ENCODE data around the gene PCDH15.

The PCDH15 gene

GRCh38 chr10:54066646-54067045 lies 734.4 kb downstream of the PCDH15 start:
- H3K9me3 ChIP-seq (ENCODE audit: insufficient read depth, low read length) = no peaks in the 10 kb centered on the region
- no peaks in the 10 kb centered on the region for H3K27me3 ChIP-seq (ENCODE audit: insufficient read depth, insufficient read length)
- no peaks in the 10 kb centered on the region for H3K4me1 ChIP-seq (ENCODE audit: insufficient read depth, insufficient read length)
- no peak overlapping the region for H3K9ac ChIP-seq (ENCODE audit: insufficient read length, low read depth)
- no peaks in the 10 kb centered on the region for H3K36me3 ChIP-seq (ENCODE audit: insufficient read depth, insufficient read length, low read length)
- TF ChIP-seq SUZ12 (IDR thresholded peaks at IDR 0.05; ENCODE audit: extremely low read depth, insufficient read depth, insufficient read length) (no peak), ZNF274 (IDR thresholded peaks at IDR 0.05; ENCODE audit: low read depth, low read length) (no peak), YY1 (IDR thresholded peaks at IDR 0.05; ENCODE audit: insufficient read depth, insufficient read length) (no peak)
- no peak overlapping the region for H3K4me3 ChIP-seq (ENCODE audit: insufficient read length, low read depth)
- DNase-seq (ENCODE audit: low read depth, low spot score) = no peak

GRCh38 chr10:54065106-54065505 lies 735.9 kb downstream of the PCDH15 start:
- TF ChIP-seq ZNF274 (IDR thresholded peaks at IDR 0.05; ENCODE audit: low read depth, low read length) (no peak), YY1 (IDR thresholded peaks at IDR 0.05; ENCODE audit: insufficient read depth, insufficient read length) (no peak), SUZ12 (IDR thresholded peaks at IDR 0.05; ENCODE audit: extremely low read depth, insufficient read depth, insufficient read length) (no peak)
- Histone ChIP-seq H3K36me3 (ENCODE audit: insufficient read depth, insufficient read length, low read length) (no peaks in the 10 kb centered on the region), H3K4me3 (ENCODE audit: insufficient read length, low read depth) (no peak overlapping the region), H3K9me3 (ENCODE audit: insufficient read depth, low read length) (no peaks in the 10 kb centered on the region), H3K4me1 (ENCODE audit: insufficient read depth, insufficient read length) (no peaks in the 10 kb centered on the region), H3K9ac (ENCODE audit: insufficient read length, low read depth) (no peak overlapping the region), H3K27me3 (ENCODE audit: insufficient read depth, insufficient read length) (no peaks in the 10 kb centered on the region)
- no peak for DNase-seq (ENCODE audit: low read depth, low spot score)

- Histone ChIP-seq H3K36me3 (ENCODE audit: insufficient read depth, insufficient read length, low read length) (no peaks in the 10 kb centered on the region), H3K9ac (ENCODE audit: insufficient read length, low read depth) (no peak overlapping the region), H3K9me3 (ENCODE audit: insufficient read depth, low read length) (no peaks in the 10 kb centered on the region), H3K4me3 (ENCODE audit: insufficient read length, low read depth) (no peak overlapping the region), H3K27me3 (ENCODE audit: insufficient read depth, insufficient read length) (no peaks in the 10 kb centered on the region), H3K4me1 (ENCODE audit: insufficient read depth, insufficient read length) (no peaks in the 10 kb centered on the region)
- TF ChIP-seq SUZ12 (IDR thresholded peaks at IDR 0.05; ENCODE audit: extremely low read depth, insufficient read depth, insufficient read length) (no peak), ZNF274 (IDR thresholded peaks at IDR 0.05; ENCODE audit: low read depth, low read length) (no peak), YY1 (IDR thresholded peaks at IDR 0.05; ENCODE audit: insufficient read depth, insufficient read length) (no peak)
- no peak for DNase-seq (ENCODE audit: low read depth, low spot score)
Observed at GRCh38 chr10:54064215-54064614, 736.8 kb downstream of the PCDH15 start.

- no peaks in the 10 kb centered on the region for H3K27me3 ChIP-seq (ENCODE audit: insufficient read depth, insufficient read length)
- no peak overlapping the region for H3K9ac ChIP-seq (ENCODE audit: insufficient read length, low read depth)
- H3K4me1 ChIP-seq (ENCODE audit: insufficient read depth, insufficient read length) = no peaks in the 10 kb centered on the region
- no peaks in the 10 kb centered on the region for H3K9me3 ChIP-seq (ENCODE audit: insufficient read depth, low read length)
- TF ChIP-seq SUZ12 (IDR thresholded peaks at IDR 0.05; ENCODE audit: extremely low read depth, insufficient read depth, insufficient read length) (no peak), YY1 (IDR thresholded peaks at IDR 0.05; ENCODE audit: insufficient read depth, insufficient read length) (no peak), ZNF274 (IDR thresholded peaks at IDR 0.05; ENCODE audit: low read depth, low read length) (no peak)
- no peak overlapping the region for H3K4me3 ChIP-seq (ENCODE audit: insufficient read length, low read depth)
- no peak for DNase-seq (ENCODE audit: low read depth, low spot score)
- H3K36me3 ChIP-seq (ENCODE audit: insufficient read depth, insufficient read length, low read length) = no peaks in the 10 kb centered on the region
Observed at GRCh38 chr10:54063514-54063913, 737.5 kb downstream of the PCDH15 start.

- H3K4me3 ChIP-seq (ENCODE audit: insufficient read length, low read depth) = no peak overlapping the region
- H3K36me3 ChIP-seq (ENCODE audit: insufficient read depth, insufficient read length, low read length) = no peaks in the 10 kb centered on the region
- no peak overlapping the region for H3K9ac ChIP-seq (ENCODE audit: insufficient read length, low read depth)
- DNase-seq (ENCODE audit: low read depth, low spot score) = no peak
- TF ChIP-seq ZNF274 (IDR thresholded peaks at IDR 0.05; ENCODE audit: low read depth, low read length) (no peak), YY1 (IDR thresholded peaks at IDR 0.05; ENCODE audit: insufficient read depth, insufficient read length) (no peak), SUZ12 (IDR thresholded peaks at IDR 0.05; ENCODE audit: extremely low read depth, insufficient read depth, insufficient read length) (no peak)
- peaks cover 9% of the 10 kb centered on the region; the same call in 1 of the 2 replicates for H3K9me3 ChIP-seq (ENCODE audit: insufficient read depth, low read length)
- no peaks in the 10 kb centered on the region for H3K4me1 ChIP-seq (ENCODE audit: insufficient read depth, insufficient read length)
- H3K27me3 ChIP-seq (ENCODE audit: insufficient read depth, insufficient read length) = no peaks in the 10 kb centered on the region
Observed at GRCh38 chr10:54060572-54060971, 740.5 kb downstream of the PCDH15 start.

GRCh38 chr10:54057357-54057756 lies 743.7 kb downstream of the PCDH15 start:
- Histone ChIP-seq H3K9ac (ENCODE audit: insufficient read length, low read depth) (no peak overlapping the region), H3K36me3 (ENCODE audit: insufficient read depth, insufficient read length, low read length) (no peaks in the 10 kb centered on the region), H3K4me3 (ENCODE audit: insufficient read length, low read depth) (no peak overlapping the region), H3K9me3 (ENCODE audit: insufficient read depth, low read length) (peaks cover 9% of the 10 kb centered on the region; the same call in 1 of the 2 replicates), H3K4me1 (ENCODE audit: insufficient read depth, insufficient read length) (no peaks in the 10 kb centered on the region), H3K27me3 (ENCODE audit: insufficient read depth, insufficient read length) (no peaks in the 10 kb centered on the region)
- DNase-seq (ENCODE audit: low read depth, low spot score) = no peak
- no peak for TF ChIP-seq SUZ12 (IDR thresholded peaks at IDR 0.05; ENCODE audit: extremely low read depth, insufficient read depth, insufficient read length)
- TF ChIP-seq YY1 (IDR thresholded peaks at IDR 0.05; ENCODE audit: insufficient read depth, insufficient read length) = no peak
- no peak for TF ChIP-seq ZNF274 (IDR thresholded peaks at IDR 0.05; ENCODE audit: low read depth, low read length)

- Histone ChIP-seq H3K9me3 (ENCODE audit: insufficient read depth, low read length) (no peaks in the 10 kb centered on the region), H3K4me3 (ENCODE audit: insufficient read length, low read depth) (no peak overlapping the region), H3K4me1 (ENCODE audit: insufficient read depth, insufficient read length) (no peaks in the 10 kb centered on the region), H3K36me3 (ENCODE audit: insufficient read depth, insufficient read length, low read length) (no peaks in the 10 kb centered on the region), H3K27me3 (ENCODE audit: insufficient read depth, insufficient read length) (no peaks in the 10 kb centered on the region), H3K9ac (ENCODE audit: insufficient read length, low read depth) (no peak overlapping the region)
- DNase-seq (ENCODE audit: low read depth, low spot score) = no peak
- TF ChIP-seq YY1 (IDR thresholded peaks at IDR 0.05; ENCODE audit: insufficient read depth, insufficient read length) (no peak), ZNF274 (IDR thresholded peaks at IDR 0.05; ENCODE audit: low read depth, low read length) (no peak), SUZ12 (IDR thresholded peaks at IDR 0.05; ENCODE audit: extremely low read depth, insufficient read depth, insufficient read length) (no peak)
Observed at GRCh38 chr10:54026340-54026739, 774.7 kb downstream of the PCDH15 start.

Measured in NT2/D1 (cell line).